ENCODE measurements around the gene HNRNPAB.

DNA sequence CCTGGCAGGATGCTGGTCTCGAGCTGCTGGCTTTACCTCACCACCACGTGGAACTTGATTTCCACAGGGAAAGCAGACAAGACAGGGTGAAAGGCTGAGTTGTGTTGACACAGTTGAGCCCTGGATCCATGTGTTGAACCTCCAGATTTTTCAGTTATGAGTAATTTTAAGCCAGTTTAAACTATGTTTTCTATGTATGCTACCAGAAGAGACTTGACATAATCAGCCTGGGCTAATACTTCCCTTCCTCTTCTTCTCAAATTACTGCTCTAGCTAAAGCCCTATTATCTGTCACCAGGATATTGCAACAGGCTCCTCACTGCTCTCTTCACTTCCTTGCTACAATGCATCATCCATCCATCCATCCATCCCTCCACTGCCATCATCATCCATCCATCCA is 40.2 kb downstream of the HNRNPAB start:
- TF ChIP-seq ZNF26 (tag by site-specific recombination; IDR thresholded peaks at IDR 0.05) (no peak), ZNF501 (tag by site-specific recombination; IDR thresholded peaks at IDR 0.05) (no peak), CTCF (tag by site-specific recombination; IDR thresholded peaks at IDR 0.05) (no peak), ZNF518A (tag by site-specific recombination; conservative IDR thresholded peaks at IDR 0.05; ENCODE audit: low read depth) (no peak), ZNF174 (tag by site-specific recombination; IDR thresholded peaks at IDR 0.05) (no peak), ZNF677 (tag by site-specific recombination; IDR thresholded peaks at IDR 0.05) (no peak), ZNF488 (tag by site-specific recombination; IDR thresholded peaks at IDR 0.05) (no peak)

All from HEK293 (cell line).